ENCODE measurements around the gene LRMDA.

LRMDA gene

DNA sequence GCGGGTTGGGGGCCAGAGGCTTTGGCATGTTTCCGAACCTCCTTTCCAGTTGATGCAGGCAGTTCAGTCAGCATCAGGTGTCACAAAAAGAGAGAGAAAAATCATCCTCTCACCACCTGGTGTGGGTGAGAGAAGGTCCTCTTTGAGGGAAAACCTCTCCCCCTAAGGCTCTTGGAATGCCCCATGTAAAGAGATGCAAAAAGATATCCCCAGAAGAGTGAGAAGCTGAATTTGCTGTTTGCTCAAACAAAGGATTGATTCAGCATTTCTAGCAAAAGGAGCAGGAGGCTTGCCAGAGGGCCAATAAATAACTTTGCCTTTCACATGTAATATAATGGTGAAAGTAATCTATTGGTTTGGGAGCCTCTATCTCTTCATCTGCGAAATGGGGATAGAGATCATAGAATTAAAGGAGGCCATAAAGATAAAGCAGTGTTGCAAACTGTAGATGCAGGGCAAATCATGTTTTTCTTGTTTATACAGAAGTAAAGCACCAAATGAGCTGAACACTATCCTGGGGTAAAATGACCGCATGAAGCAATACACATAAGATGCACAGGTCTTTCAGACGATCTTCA lies 425.9 kb downstream of the LRMDA start:
- DNase-seq, result no peak

DNA sequence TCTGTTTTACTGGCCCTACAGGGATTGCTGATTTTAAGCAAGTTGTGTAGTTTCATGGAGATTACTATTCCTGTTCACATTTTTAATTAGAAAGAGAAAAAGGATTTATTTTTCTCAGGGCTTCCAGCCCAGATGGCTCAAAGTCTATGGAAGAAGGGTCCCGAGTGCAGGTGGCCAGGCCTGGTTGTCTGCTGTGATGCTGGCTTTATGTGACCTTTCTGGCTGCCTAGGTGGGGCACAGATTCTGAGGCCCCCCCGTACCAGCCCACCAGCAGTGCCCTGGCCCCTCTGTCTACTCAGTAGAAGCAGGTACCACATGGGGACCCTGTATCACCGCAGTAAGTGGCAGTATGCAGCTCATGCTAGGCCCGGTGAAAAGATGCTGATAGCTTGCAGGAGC lies 426.5 kb downstream of the LRMDA start:
- no peak for DNase-seq

DNA sequence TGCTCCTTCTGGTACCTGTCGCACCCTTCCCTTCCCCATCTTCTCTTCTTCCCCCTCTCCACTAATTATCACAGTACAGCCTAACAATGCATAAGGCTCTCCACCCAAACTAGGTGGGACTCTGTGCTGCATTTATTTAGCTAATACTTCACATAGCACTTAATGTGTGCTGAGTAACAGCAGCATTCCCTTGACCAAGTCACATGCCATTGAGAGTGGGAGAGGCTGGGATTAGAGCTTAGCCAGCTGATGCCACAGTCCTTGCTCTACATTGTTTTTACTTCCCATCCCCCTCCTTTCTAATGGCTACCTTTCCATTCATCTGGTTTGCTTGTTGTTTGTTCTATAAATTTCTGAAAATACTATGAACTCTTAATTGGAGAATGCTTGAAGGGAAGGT lies 426.9 kb downstream of the LRMDA start:
- DNase-seq, result no peak

DNA sequence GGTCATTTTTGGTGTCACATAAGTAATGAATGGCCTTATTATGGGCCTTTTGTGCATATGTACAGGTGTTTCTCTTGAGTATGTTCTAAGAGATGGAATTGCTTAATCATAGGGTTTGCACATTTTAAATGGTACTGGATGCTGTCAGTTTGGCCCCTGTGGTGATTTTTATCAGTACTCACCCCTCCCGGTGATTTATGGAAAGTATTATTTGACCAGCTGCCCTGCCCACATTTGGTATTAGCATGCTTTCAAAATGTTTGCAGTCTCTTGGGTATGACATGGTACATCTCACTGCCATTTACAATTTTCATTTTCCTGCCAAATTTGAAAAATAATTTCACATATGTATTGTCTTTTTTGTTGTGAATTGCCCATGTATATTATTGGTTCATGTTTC lies 427.7 kb downstream of the LRMDA start:
- no peak for DNase-seq

DNA sequence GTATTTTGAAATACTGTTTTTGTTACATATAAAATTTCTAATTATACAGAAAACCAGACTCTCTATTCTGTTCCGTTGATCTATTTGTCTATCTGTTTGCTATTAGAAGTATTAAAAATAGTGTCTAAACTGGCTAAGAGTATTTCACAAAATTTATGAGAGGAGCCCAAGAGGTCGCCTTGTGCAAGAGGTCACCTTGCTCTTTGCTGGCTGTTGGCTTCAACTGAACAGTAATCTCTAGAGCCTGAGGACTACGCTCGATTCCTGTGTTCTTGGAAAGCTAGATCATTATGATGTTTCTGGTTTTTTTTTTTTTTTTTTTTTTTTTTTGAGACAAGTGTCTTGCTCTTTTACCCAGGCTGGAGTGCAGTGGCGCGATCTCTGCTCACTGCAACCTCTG lies 428.6 kb downstream of the LRMDA start:
- DNase-seq, result no peak

DNA sequence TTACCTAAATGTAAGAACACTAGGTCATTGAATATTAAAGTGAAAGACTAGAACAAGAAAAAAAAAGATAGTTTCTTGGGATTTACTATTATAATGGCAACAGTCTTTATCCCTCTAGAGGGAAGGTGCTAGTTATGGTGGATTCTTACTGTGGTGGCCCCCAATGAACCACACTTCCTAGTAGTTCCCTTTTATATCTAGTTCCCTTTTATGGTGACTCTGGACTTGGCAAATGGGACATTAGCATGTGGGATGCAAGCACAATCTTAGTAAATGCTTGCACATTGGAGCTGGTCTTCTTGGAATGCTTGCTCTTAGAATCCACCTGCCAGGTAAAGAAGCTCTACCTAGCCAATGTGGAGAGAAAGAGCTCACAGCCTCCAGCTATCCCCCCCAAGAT lies 430.2 kb downstream of the LRMDA start:
- no peak for DNase-seq

DNA sequence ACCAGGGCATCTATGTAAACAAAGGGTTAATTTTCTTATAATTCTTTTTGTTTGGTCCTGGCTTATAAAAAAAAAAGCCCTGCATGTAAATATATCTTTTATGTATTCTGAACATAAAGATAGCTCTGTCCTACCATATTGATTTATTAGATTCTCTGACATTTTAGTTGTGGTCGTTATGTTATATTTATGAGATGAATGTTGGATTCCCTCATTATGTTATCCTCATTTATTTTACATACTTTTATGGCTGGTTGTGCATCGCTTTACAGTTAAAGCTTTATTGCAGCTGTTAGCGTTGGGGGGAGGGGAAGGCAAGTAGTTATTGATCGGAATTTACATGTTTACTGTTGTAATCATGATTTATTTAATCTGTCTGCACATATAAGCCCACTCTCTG lies 431.5 kb downstream of the LRMDA start:
- no peak for DNase-seq

DNA sequence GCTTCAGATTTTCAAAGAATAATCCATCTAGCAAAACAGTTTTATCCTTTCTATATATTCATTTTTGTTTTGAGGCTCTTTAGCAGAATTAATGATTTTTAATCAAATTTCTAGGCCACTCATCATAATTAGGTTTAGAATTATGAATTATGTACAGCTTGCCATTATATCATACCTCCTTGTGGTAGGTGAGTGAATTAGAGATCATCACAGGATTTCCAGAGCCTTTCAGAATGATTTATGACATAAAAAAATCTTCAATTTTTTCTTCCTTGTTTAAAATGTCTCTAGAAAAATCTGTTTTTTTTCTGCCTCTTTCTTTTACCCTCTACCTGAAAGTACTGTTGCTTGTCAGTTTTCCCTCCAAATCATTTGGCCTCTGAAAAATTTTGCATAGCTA lies 433.3 kb downstream of the LRMDA start:
- no peak for DNase-seq

DNA sequence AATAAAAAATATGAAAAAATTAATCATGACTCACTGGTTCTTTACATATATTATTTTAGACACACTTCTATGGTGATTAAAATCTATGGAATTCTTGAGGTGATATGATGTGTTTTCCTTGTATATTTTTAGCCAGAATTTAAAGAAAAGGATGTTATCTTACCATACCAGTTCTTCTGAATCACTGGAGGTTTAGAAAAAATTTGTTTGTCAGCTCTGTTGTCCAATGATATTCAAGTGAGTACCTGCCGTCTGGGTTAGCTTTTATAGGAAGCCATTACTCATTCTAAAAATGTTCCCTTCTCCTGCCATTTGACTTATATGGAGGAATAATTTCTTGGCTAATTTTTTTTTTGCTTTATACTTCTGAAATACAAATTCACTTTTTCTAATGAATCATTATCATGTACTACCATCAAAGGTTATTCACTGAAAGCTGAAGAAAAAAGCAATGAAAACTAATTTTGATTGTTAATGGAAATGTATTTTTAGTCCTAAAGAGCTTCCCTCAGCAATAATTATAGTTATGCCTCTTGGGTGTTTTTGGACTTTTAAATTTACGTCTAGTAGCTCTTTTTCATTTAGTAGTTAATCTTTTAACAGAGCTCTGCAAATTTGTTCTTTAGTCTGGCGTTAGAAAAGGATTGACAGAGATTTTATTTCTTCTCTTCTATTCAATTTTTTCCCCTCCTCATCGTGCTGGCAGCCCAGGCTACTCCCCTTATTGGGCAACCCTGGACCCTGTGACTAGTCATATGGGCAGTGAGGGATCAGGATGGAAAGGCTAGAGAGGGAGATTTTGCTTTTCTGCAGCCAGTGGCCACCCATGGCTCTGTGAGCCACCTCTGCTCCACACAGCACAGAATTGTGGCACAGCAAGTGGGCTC lies 434.2 kb downstream of the LRMDA start:
- DNase-seq, result no peak

DNA sequence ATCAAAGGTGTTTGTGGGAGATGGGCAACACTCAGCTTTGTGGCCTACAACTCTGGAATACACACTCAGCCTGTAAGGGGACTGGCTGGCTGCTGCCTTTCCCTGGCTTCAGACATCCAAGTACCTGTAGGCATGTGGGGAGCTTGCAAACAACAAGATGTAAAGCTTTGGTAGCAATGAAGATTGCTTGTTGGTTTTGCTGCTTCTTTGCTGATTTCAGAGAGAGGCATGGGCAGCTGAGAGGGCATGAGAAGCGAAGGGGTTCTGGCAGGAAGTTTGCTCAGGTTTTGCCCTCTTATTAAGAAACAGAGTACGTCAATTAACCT lies 434.8 kb downstream of the LRMDA start:
- DNase-seq, result no peak

DNA sequence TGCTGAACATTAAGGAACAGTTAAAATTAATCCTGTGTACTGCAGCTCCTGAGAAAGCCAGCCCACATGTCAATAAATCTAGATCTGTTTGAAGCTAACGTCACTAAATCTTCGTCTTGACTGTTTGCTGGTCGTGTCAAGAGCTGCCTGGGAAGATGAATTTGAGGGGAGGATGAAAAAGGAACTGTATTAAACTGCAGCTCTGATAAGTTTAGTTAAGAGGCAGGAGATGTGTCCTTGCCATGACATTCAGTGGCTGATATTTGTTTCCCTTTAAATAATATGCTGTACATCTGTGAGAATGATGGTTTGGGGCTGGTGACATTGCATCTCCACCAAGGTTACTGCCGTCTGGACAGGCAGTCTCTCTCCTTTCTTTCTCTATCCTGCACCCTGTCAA lies 435.3 kb downstream of the LRMDA start:
- no peak for DNase-seq

DNA sequence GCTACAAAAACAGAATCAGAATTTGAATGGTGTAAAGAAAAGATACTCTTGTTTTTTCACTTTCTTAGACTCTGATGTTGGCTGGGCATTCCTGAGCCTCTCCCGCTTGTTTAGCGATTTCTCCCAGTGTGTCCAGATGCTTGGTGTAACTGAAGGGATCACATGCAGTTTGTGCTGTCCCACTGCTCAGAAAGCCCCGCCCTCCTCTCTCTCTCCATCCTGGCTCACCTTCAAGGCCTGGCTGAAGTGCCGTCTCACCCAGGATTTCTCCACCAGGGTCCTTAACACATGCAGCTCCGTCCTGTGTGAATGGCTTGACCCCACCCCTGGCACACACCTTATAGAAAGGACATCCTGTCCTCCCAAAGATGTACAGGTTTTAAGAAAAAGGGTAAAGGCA lies 437.1 kb downstream of the LRMDA start:
- DNase-seq, result no peak

DNA sequence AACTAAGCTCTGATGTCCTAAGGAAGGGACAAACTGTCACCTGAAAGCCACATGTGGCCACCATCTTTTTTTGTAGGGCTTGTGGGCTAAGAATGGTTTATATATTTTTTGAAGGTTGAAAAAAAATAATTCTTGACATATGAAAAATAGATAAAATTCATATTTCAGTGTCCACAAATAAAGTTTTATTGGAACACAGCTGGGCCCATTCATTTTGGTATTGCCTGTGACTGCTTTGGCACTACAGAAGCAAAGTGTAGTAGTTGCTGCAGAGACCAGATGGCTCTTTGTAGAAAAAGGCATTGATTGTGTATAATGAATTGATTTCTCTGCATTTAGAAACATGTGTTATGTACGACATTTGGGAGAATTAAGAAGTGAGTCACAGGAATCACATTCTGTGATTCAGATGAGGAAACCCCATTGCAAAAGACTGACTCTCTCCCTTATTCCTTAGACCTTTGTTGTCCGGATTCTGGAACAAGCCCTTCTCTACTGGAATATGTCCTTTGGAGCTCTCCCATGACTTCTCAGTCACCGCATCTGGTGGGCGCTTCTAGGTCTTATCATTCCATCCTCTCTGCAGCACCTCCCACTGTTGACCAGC lies 438.7 kb downstream of the LRMDA start:
- DNase-seq, result no peak

DNA sequence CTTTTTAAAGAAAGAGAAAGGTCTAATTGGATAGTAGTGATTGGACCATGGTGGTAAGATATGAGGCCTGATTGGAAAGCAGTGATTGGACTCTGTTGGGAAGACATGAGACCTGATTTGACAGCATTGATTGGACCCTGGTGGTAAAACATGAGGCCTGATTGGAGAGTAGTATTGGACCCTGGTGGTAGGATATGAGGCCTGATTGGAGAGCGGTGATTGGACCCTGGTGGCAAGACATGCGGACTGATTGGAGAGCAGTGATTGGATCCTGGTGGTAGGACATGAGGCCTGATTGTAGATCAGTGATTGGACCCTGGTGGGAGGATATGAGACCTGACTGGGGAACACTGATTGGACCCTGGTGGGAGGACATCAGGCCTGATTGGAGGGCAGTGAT lies 444.3 kb downstream of the LRMDA start:
- no peak for DNase-seq

DNA sequence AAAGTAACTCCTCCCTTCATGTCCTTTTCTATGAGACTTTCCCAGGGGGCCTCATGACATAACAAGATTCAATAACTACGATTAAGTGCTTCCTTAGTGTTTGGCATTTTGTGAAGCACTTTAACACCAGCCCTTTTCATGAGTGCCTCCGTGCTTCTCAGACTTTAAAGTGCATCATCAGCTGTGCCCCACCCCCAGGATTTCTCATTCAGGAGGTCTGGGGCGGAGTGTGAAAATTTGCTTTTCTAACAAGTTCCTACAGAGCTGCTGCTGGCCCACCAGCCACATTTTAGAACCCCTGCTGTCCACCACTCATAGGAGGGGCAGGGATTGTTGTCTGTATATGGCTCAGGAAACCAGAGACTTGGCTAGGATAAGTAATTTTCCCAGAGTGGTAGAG lies 445.3 kb downstream of the LRMDA start:
- DNase-seq, result no peak

DNA sequence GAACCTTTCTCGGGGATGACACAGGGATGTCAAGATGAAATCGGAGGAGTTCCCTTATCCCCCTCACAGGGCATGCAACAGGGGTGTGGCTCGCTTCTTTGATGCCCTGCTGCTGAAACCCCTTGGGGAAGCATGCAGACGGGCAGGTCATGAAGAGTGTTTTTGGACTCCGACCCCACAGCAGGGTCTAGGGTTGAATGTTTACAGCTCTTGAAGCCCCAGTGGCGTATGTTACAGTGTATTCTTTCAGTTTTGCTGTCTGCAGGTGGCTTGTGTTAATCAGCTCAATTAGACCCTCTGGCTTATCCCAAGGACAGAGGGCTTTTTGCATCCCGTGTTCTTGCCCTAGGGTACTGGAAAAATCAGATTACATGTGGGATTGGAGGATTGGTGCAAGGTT lies 446.5 kb downstream of the LRMDA start:
- no peak for DNase-seq

DNA sequence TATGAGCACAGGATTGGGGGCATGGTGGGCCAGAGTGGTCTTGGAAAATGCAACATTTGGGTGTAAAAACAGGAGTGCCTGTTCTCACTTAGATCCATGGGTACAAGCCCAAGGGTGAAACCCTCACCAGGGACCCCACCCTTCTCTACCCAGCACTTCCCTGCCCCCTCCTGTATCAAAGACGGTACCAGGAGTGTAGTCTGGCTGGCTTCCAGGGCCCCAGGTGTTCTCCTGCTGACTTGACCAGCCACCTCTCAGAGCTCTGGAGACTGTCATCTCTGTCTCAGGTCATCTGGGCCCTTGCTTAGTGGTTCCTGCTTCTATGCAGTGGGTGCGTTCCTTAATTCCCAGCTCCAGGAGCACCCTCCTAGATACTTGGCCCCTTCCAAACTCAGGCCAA lies 447.2 kb downstream of the LRMDA start:
- no peak for DNase-seq

DNA sequence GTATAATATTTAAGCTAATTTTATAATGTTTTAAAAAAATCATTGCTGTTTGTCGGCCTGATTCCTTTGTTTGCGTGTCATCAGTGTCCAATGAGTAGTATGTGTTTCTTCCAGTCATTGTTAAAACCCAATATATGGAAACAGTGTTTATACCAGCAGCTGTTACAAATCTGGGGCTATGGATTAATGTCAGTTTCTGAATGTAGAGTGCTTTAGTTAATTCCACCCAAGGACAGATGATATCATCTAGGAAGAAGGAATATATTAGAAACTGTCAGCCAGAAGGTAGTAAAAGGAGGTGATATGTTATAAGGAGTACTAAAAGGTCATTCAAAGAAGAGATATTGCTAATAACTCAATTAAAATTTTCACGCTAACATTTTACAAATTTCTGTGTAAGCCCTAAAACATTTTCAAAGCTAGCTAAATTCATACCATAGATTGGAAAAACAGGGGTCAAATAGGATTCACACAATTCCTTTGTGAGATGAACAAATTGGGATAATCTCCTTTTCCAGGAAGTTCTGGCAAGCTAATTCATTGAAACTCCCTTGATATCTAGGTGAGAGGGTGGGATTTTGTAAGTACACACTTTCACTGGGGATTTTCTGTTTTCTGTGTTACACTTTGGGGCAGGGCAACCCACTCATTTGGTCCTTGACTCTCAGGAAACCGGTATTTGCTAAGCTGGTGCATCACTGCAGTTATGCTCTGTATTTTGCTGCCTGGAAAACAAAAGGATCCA lies 448.8 kb downstream of the LRMDA start:
- DNase-seq, result no peak

DNA sequence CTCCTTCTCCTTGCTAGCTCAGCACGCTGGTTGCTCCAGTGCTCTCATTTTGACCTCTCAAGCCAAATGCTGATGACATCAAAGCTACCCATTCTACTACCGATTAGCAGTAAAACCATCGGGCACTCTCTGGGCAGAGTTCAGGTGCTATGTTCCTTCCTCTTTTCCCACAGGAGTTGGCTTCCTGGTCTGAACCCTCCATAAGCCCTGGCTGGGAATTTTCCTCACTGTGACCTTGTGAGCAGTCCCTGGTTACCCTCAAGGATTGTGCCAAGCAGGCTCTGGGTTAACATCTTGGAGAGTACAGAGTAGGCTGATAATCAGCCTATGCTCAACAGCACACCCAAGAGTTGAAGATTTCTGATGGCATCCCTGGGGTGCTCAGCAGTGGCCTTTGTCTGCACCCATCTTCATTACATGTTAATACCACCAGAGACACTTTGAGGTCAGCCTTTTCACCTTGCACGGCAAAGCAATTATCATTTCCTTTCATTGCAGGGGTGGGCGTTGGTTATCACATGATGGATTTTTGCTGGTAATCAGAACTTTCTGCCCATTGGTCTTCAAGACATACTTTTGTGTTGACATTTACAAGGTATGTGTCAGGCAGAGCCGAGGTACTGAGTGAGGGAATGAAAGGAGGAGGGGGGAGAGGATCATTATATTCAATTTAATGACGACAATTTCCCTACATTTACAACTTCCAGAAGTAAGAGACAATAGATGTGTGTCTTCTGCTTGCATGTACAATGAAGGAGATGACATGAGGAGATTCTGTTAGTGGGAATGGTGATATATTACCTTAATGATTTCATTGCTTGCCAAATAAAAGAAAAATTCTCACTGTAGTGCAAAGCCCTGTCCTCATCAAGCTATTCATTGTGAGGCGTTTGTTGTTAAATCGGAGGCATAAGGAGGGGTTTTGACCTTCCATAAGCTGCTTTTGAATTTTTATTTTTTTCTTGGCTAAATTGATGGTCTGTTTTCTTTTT lies 452.0 kb downstream of the LRMDA start:
- no peak for DNase-seq

DNA sequence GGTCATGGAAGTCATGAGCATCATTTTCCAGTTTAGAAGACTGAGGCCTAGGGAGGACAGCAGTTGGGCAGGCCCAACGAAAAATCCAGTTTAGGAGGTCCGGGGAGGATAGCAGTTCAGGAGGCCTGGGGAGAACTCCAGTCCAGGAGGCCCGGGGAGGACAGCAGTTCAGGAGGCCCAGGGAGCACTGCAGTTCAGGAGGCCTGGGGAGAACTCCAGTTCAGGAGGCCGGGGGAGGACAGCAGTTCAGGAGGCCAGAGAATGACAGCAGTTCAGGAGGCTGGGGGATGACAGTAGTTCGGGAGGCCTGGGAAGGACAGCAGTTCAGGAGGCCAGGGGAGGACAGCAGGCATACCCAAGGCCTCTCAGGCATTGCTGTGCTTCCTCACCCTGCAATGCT lies 453.4 kb downstream of the LRMDA start:
- DNase-seq, result no peak

DNA sequence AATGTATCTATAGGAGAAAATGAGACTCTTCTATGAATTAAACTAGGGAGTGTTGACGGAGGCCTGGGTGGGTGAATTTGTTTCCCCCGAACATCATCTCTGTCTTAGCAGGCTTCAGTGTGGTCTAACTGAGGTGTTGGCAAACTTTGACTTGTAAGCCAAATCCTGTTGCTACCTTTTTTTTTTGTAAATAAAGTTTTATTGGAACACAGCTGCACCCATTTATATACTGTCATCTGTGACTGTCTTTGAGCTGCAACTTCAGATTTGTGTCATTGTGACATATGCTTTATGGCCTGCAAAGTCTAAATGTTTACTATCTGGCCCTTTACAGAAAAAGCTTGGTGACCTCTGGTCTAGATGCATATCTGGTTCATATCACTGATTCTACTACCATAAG lies 455.9 kb downstream of the LRMDA start:
- no peak for DNase-seq

DNA sequence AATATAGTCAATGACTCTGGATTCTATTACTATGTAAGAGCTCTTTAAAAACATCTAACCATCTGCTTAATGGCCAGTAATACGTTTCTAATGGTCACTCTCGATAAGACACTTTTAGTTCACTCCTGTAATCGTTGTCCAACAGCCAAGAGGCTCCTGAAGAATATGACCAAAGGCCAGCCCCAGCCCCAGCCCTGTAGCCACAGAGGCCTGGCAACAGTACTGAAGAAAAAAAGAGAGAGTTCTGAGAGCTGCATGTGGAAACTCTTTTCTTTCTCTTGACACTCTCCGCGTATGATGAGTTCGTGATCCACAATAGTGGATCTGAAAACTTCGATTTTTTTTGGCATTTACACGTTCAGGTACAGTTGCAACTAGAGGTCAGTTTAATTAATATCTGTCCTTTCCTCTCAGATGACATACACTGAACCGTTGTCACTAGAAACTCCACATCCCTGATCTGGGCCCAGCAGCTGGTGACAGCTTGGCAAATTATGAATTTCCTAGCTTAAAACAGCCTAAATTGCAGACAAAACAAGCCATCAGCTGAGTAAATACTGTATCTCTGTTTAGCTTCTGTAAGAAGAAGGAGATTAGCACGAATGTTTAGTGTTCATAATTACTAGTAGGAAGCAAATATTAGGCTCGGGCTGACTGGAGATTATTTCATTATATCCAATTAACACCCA lies 456.7 kb downstream of the LRMDA start:
- DNase-seq, result no peak

Measured in activated CD4-positive, CD25-positive, alpha-beta regulatory T cell treated with anti-CD3 and anti-CD28 coated beads, Interleukin-2, amount 50 U/mL, for 72 hours (primary cell).